GM12878 (cell line): ENCODE results near the gene CYP4F8.

Source experiments
- ETV6 ChIP-seq, 2 experiments: fragments of 450-650 bp in 1 of 2; IDR thresholded peaks in 1 of 2; conservative IDR thresholded peaks in 1 of 2; 2 replicates each; pipeline ENCODE4 v1.6.1; 2014; ENCODE audit warnings: antibody characterized with exemption in 1 of 2, borderline replicate concordance in 1 of 2, low read depth in 1 of 2, mild to moderate bottlenecking in 1 of 2, moderate library complexity in 1 of 2
- HDAC6 ChIP-seq: fragments of 200-600 bp; sonication (generic); IDR thresholded peaks from one replicate; pipeline ENCODE4 v1.8.0; 2017; ENCODE audit warnings: antibody characterized with exemption; ENCODE audit not compliant: unreplicated experiment
- LARP7 ChIP-seq: fragments of 450-650 bp; IDR thresholded peaks from 2 replicates; pipeline ENCODE4 v1.6.1; 2017; ENCODE audit warnings: mild to moderate bottlenecking
- NFYB ChIP-seq: IDR thresholded peaks from 2 replicates; pipeline ENCODE4 v1.6.1; 2011; ENCODE audit warnings: low read depth, mild to moderate bottlenecking, low read length, improper control_type of control experiment, moderate library complexity; ENCODE audit not compliant: insufficient read depth
- PRDM15 ChIP-seq: fragments of 450-650 bp; formaldehyde crosslinking; IDR thresholded peaks from 2 replicates; pipeline ENCODE4 v1.4.0; 2020; ENCODE audit warnings: mild to moderate bottlenecking, moderate library complexity
- SUZ12 ChIP-seq: fragments of 200-600 bp; sonication (generic); IDR thresholded peaks from one replicate; pipeline ENCODE4 v1.6.1; 2018; ENCODE audit warnings: antibody characterized with exemption, mild to moderate bottlenecking; ENCODE audit not compliant: unreplicated experiment
- ZNF384 ChIP-seq: IDR thresholded peaks from 2 replicates; pipeline ENCODE4 v1.6.1; 2012; ENCODE audit warnings: low read depth, mild to moderate bottlenecking, low read length, improper control_type of control experiment, borderline replicate concordance
- TF ChIP-seq, protein P1 (sequence below): fragments of 450-650 bp; IDR thresholded peaks from 2 replicates; pipeline ENCODE4 v1.6.1; 2014; ENCODE audit warnings: mild to moderate bottlenecking
- TF ChIP-seq, protein P2 (sequence below), 3 experiments: IDR thresholded peaks in 2 of 3; conservative IDR thresholded peaks in 1 of 3; 2 replicates each; pipeline ENCODE4 v1.5.1; 2011; ENCODE audit warnings: low read depth in 3 of 3, low read length in 3 of 3, mild to moderate bottlenecking in 3 of 3, control low read depth in 2 of 3, moderate library complexity in 2 of 3, inconsistent platforms in 1 of 3, mixed read lengths in 1 of 3; ENCODE audit not compliant: control insufficient read depth in 2 of 3, insufficient read depth in 1 of 3; ENCODE audit errors: extremely low read depth in 1 of 3

DNA sequence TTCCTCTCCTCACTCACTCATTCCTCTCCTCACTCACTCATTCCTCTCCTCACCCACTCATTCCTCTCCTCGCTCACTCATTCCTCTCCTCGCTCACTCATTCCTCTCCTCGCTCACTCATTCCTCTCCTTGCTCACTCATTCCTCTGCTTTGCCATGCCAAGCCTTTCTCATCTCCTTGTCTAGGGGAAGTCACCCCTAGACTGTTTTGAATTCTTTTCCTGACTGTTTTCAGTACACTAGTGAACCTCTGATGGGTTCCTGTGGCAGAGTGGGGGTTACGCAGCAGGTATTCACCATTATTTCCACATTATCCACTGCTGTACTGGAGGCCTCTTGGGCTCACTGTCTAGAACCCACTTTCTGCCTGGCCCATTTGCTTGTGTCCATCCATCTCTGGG is 1.2 kb downstream of the CYP4F8 start:
- no peak for TF ChIP-seq SUZ12
- no peak for TF ChIP-seq LARP7
- TF ChIP-seq, protein P1, sequence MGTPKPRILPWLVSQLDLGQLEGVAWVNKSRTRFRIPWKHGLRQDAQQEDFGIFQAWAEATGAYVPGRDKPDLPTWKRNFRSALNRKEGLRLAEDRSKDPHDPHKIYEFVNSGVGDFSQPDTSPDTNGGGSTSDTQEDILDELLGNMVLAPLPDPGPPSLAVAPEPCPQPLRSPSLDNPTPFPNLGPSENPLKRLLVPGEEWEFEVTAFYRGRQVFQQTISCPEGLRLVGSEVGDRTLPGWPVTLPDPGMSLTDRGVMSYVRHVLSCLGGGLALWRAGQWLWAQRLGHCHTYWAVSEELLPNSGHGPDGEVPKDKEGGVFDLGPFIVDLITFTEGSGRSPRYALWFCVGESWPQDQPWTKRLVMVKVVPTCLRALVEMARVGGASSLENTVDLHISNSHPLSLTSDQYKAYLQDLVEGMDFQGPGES: no peak
- no peak for TF ChIP-seq HDAC6
- no peak for TF ChIP-seq ZNF384
- no peak for TF ChIP-seq NFYB
- TF ChIP-seq ETV6 (conservative IDR thresholded peaks at IDR 0.05 in 1 of 2, IDR thresholded peaks at IDR 0.05 in 1 of 2; ENCODE audit: borderline replicate concordance in 1 of 2, low read depth in 1 of 2): no peak
- TF ChIP-seq, protein P2, sequence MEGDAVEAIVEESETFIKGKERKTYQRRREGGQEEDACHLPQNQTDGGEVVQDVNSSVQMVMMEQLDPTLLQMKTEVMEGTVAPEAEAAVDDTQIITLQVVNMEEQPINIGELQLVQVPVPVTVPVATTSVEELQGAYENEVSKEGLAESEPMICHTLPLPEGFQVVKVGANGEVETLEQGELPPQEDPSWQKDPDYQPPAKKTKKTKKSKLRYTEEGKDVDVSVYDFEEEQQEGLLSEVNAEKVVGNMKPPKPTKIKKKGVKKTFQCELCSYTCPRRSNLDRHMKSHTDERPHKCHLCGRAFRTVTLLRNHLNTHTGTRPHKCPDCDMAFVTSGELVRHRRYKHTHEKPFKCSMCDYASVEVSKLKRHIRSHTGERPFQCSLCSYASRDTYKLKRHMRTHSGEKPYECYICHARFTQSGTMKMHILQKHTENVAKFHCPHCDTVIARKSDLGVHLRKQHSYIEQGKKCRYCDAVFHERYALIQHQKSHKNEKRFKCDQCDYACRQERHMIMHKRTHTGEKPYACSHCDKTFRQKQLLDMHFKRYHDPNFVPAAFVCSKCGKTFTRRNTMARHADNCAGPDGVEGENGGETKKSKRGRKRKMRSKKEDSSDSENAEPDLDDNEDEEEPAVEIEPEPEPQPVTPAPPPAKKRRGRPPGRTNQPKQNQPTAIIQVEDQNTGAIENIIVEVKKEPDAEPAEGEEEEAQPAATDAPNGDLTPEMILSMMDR (IDR thresholded peaks at IDR 0.05 in 2 of 3, conservative IDR thresholded peaks at IDR 0.05 in 1 of 3; ENCODE audit: control insufficient read depth in 2 of 3, extremely low read depth in 1 of 3, insufficient read depth in 1 of 3, low read depth in 3 of 3, low read length in 3 of 3): no peak
- TF ChIP-seq PRDM15 (CRISPR knock-in tag): no peak
